ENCODE data around the gene UNC45A. TPM values are rescaled to one million over a fixed set of nuclear protein-coding genes. Genes with fewer than 3 reads are reported as not detected.
A peak's percentile ranks its signal among the peaks of the same experiment; 100 is the strongest.

UNC45A gene
- total and polyA plus RNA-seq, 2 of the 8 experiments (the other 6 are each of a cell fraction or from before 2014, with no cell fraction given), result 74.1 to 84.2 TPM

- TF ChIP-seq PHF8 (conservative IDR thresholded peaks at IDR 0.05; ENCODE audit: low read depth, low read length) (0 out of 2 replicates have a peak, but pooled peaks have one; percentile 21), KDM4A (IDR thresholded peaks at IDR 0.05; ENCODE audit: low read depth, low read length, severe bottlenecking) (peak; percentile 82), ASH2L (IDR thresholded peaks at IDR 0.05; ENCODE audit: low read length) (peak; percentile 43), HDAC2 (IDR thresholded peaks at IDR 0.05; ENCODE audit: borderline replicate concordance in 1 of 2, low read depth in 2 of 2, low read length in 2 of 2) (0 out of 4 replicates have a peak, but pooled peaks of 1 of the 2 experiments have one; percentile 34), TEAD4 (IDR thresholded peaks at IDR 0.05; ENCODE audit: low read depth, low read length) (no peak), RNF2 (IDR thresholded peaks at IDR 0.05; ENCODE audit: borderline replicate concordance, low read depth, low read length, missing control alignments, poor library complexity, severe bottlenecking) (peak; percentile 23), FOSL1 (IDR thresholded peaks at IDR 0.05; ENCODE audit: insufficient read depth, low read depth, low read length) (no peak), EZH2 (IDR thresholded peaks at IDR 0.05; ENCODE audit: low read depth, low read length, severe bottlenecking) (peak; percentile 52), EGR1 (IDR thresholded peaks at IDR 0.05; ENCODE audit: borderline replicate concordance, low read depth, low read length) (peak; percentile 79; the same call in 1 of the 2 replicates), RBBP5 (IDR thresholded peaks at IDR 0.05; ENCODE audit: borderline replicate concordance, low read depth, low read length) (peak; percentile 74), SUZ12 (IDR thresholded peaks at IDR 0.05; ENCODE audit: low read length) (peak; percentile 52; the same call in 1 of the 2 replicates)
- TF ChIP-seq, protein P1, sequence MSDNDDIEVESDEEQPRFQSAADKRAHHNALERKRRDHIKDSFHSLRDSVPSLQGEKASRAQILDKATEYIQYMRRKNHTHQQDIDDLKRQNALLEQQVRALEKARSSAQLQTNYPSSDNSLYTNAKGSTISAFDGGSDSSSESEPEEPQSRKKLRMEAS (IDR thresholded peaks at IDR 0.05), result 0 out of 2 replicates have a peak, but pooled peaks have one; percentile 15
These were observed 32.0 kb upstream of the UNC45A start, which contains the start of gene MAN2A2 (continued) for GRCh38 chr15:90902840-90903732.
